Endodermal cell (in vitro differentiated cells): ENCODE measurements around the gene OR8K1. TPM values are rescaled to one million over a fixed set of nuclear protein-coding genes. Genes with fewer than 3 reads are reported as not detected.

Experiments used
- DNase-seq: peaks from one replicate; pipeline ENCODE4 v3.0.0-alpha.2; 2017
- H3K27ac ChIP-seq: 2 replicates; pipeline ENCODE4 v1.5.1; 2013; ENCODE audit warnings: mild to moderate bottlenecking, low read depth, low read length, moderate library complexity
- H3K27me3 ChIP-seq: 2 replicates; pipeline ENCODE4 v1.6.1; 2013; ENCODE audit warnings: mild to moderate bottlenecking, low read length, moderate library complexity; ENCODE audit not compliant: insufficient read depth, control insufficient read depth, poor library complexity, severe bottlenecking
- H3K36me3 ChIP-seq: 2 replicates; pipeline ENCODE4 v1.7.0; 2013; ENCODE audit warnings: mild to moderate bottlenecking, low read length, moderate library complexity; ENCODE audit not compliant: control insufficient read depth, insufficient read depth
- H3K4me1 ChIP-seq: one replicate; pipeline ENCODE4 v1.7.0; 2013; ENCODE audit warnings: low read length; ENCODE audit not compliant: control insufficient read depth, insufficient read depth
- H3K4me3 ChIP-seq: 2 replicates; pipeline ENCODE4 v1.5.1; 2013; ENCODE audit warnings: mild to moderate bottlenecking, low read length, moderate library complexity
- H3K9ac ChIP-seq: 2 replicates; pipeline ENCODE4 v1.6.1; 2013; ENCODE audit warnings: mild to moderate bottlenecking, low read length, moderate library complexity; ENCODE audit not compliant: poor library complexity, severe bottlenecking; ENCODE audit errors: extremely low read depth
- H3K9me3 ChIP-seq: 2 replicates; pipeline ENCODE4 v1.6.1; 2013; ENCODE audit warnings: mild to moderate bottlenecking, low read length, moderate library complexity; ENCODE audit not compliant: control insufficient read depth
- H3K27ac Mint-ChIP-seq: 2 replicates; pipeline ENCODE4 v1.8.0; 2020; ENCODE audit warnings: mixed read lengths
- H3K27me3 Mint-ChIP-seq: 2 replicates; pipeline ENCODE4 v1.8.0; 2021; ENCODE audit warnings: mild to moderate bottlenecking, mixed read lengths; ENCODE audit not compliant: insufficient read depth
- H3K36me3 Mint-ChIP-seq: 2 replicates; pipeline ENCODE4 v1.8.0; 2020; ENCODE audit warnings: low read depth, mixed read lengths
- H3K4me1 Mint-ChIP-seq: 2 replicates; pipeline ENCODE4 v1.8.0; 2020; ENCODE audit warnings: mixed read lengths
- H3K4me3 Mint-ChIP-seq: 2 replicates; pipeline ENCODE4 v1.8.0; 2020; ENCODE audit warnings: mild to moderate bottlenecking, moderate library complexity, mixed read lengths
- H3K9me3 Mint-ChIP-seq: 2 replicates; pipeline ENCODE4 v1.8.0; 2020; ENCODE audit warnings: mild to moderate bottlenecking, mixed read lengths
- WGBS, 2 experiments: methylation state at CpG; one replicate each; pipeline versions ENCODE4 v1.1.5 to v1.1.7; 2013; ENCODE audit warnings: missing lambda C conversion rate in 2 of 2, mixed read lengths in 1 of 2; ENCODE audit not compliant: insufficient coverage in 1 of 2, insufficient read length in 1 of 2; 5-methylcytosine and 5-hydroxymethylcytosine counted together
- total RNA-seq, 2 donors: library from RNA; stranded (reverse); fragmentation: NEBNext Ultra II Directional in 1 of 2; extraction: Animal tissue kit (Norgen Biotek cat#: 25700) in 1 of 2; gene quantifications; 2 replicates in 1 of 2; 3 replicates in 1 of 2; pipeline ENCODE4 v1.2.1, GENCODE V29; 2021
- TF ChIP-seq, protein P1 (sequence below): fragments of 200-600 bp; sonication (generic); conservative IDR thresholded peaks from 2 replicates; pipeline ENCODE4 v1.5.0; 2021; ENCODE audit warnings: antibody characterized with exemption, mild to moderate bottlenecking

Gene OR8K1
- total RNA-seq, 2 donors from 2014 or later, result not detected

DNA sequence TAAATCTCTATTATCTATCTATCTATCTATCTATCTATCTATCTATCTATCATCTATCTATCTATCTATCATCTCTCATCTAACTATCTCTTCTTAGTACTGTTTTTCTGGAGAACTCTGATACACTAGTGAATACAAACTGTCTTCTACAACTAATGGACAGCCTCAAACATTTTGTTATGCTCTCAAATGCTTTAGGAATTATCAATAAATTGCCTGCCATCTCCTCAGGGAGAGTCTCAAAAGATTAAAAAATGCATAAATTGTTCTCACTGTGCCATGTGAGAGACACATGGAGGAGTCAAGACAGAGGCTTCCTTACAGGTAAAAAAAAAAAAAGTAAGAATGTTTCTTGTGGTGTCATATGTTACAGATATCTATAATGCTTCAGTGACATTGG is 31.0 kb upstream of the OR8K1 start, which contains the start of gene OR8K3:
OR8K3 (plus strand) TSS at position 301 of the 400 bp plus-strand sequence. CDS start 3,163 bp downstream, outside the sequence.
- DNase-seq, result no peak
- TF ChIP-seq, protein P1, sequence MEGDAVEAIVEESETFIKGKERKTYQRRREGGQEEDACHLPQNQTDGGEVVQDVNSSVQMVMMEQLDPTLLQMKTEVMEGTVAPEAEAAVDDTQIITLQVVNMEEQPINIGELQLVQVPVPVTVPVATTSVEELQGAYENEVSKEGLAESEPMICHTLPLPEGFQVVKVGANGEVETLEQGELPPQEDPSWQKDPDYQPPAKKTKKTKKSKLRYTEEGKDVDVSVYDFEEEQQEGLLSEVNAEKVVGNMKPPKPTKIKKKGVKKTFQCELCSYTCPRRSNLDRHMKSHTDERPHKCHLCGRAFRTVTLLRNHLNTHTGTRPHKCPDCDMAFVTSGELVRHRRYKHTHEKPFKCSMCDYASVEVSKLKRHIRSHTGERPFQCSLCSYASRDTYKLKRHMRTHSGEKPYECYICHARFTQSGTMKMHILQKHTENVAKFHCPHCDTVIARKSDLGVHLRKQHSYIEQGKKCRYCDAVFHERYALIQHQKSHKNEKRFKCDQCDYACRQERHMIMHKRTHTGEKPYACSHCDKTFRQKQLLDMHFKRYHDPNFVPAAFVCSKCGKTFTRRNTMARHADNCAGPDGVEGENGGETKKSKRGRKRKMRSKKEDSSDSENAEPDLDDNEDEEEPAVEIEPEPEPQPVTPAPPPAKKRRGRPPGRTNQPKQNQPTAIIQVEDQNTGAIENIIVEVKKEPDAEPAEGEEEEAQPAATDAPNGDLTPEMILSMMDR, result no peak
- Histone ChIP-seq H3K9me3 (no peaks in the 10 kb centered on the region), H3K27ac (no peak within 1 kb of the TSS), H3K27me3 (no peaks in the 10 kb centered on the region), H3K4me3 (no peak within 1 kb of the TSS), H3K4me1 (no peaks in the 10 kb centered on the region), H3K9ac (no peak within 1 kb of the TSS), H3K36me3 (no peaks in the 10 kb centered on the region)
- Mint-ChIP-seq H3K27ac (no peak within 1 kb of the TSS), H3K27me3 (no peaks in the 10 kb centered on the region), H3K4me3 (no peak within 1 kb of the TSS), H3K4me1 (no peaks in the 10 kb centered on the region), H3K9me3 (no peaks in the 10 kb centered on the region), H3K36me3 (no peaks in the 10 kb centered on the region)

DNA sequence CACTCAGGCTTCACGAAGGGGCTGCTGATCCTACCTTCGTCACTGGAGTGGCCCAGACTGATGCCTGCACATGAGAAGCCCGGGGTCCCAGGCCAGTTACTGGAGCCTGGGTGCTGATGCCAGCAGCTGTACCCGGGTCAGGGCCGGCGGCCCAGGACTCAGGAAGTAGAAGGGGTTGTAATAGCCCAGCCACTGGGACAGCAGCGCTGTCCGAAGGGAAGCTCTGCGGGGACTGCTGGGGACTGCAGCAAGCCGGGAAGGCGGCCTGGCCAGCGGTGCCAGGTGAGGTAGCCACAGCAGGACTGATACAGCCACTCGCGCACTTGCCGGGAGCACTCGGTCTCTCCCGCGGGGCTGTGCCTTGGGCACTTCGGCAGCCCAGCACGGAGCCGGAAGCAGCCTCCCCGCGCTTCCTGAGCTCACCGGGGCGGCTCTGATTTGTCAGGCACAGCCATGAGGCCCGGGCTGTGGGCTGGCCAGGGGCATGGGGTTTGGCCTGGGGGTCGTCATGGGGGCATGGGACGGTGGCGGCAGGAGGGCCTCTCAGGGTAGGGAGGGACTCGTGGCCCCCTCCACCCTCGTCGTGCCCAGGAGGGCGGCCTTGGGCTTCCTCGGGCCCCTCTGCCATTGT is 13.9 kb upstream of the OR8K1 start:
- H3K27ac ChIP-seq, result no peak overlapping the region
- DNase-seq, result no peak
- H3K9me3 ChIP-seq, result peaks cover under 1% of the 10 kb centered on the region
- WGBS, 2 experiments, result 95 to 100% methylated on average over 3 to 34 of the region's 34 CpGs
- TF ChIP-seq, protein P1, result no peak
- no peaks in the 10 kb centered on the region for H3K27me3 ChIP-seq
- no peaks in the 10 kb centered on the region for H3K4me1 Mint-ChIP-seq
- H3K4me3 ChIP-seq, result no peak overlapping the region
- H3K9ac ChIP-seq, result no peak overlapping the region
- no peaks in the 10 kb centered on the region for H3K36me3 Mint-ChIP-seq
- H3K27ac Mint-ChIP-seq, result no peak overlapping the region
- H3K4me3 Mint-ChIP-seq, result no peak overlapping the region
- no peaks in the 10 kb centered on the region for H3K4me1 ChIP-seq
- no peaks in the 10 kb centered on the region for H3K36me3 ChIP-seq
- H3K9me3 Mint-ChIP-seq, result peaks cover under 1% of the 10 kb centered on the region
- H3K27me3 Mint-ChIP-seq, result no peaks in the 10 kb centered on the region

DNA sequence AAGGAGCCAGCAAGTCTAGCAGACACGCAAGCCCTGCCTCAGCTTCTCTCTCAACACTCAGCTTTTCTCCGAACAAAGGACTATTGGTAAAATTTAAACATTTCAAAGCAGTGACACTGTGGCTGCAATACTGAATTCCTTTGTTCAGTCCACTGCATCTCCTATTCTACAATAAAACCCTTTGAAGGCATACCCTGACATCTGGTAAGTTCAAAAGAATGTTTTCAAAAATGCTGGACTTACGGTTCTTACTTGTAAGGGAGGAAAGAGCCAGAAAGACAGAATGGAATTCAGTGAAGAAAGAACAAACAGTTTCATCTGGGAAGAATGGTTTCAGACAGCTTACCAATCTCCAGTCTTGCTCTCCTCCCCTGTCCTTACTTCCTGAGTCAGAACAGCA is 12.7 kb upstream of the OR8K1 start:
- Mint-ChIP-seq H3K36me3 (no peaks in the 10 kb centered on the region), H3K27ac (no peak overlapping the region), H3K4me3 (no peak overlapping the region), H3K4me1 (no peaks in the 10 kb centered on the region), H3K9me3 (no peaks in the 10 kb centered on the region), H3K27me3 (no peaks in the 10 kb centered on the region)
- TF ChIP-seq, protein P1, result no peak
- 89 to 93% methylated on average over 3 of the region's 3 CpGs for whole genome bisulfite sequencing, 2 experiments
- no peak overlapping the region for H3K4me3 ChIP-seq
- H3K27me3 ChIP-seq, result no peaks in the 10 kb centered on the region
- H3K9me3 ChIP-seq, result no peaks in the 10 kb centered on the region
- no peaks in the 10 kb centered on the region for H3K4me1 ChIP-seq
- no peak overlapping the region for H3K27ac ChIP-seq
- no peak overlapping the region for H3K9ac ChIP-seq
- no peak for DNase-seq
- no peaks in the 10 kb centered on the region for H3K36me3 ChIP-seq
